OCI-M2 (cell line): ENCODE data around the gene ZNF451.
"Not testable (repeated sequence)": the region's sequence is repeated elsewhere in the genome, so short reads cannot be mapped to it uniquely, and the experiment has no call there.

Source experiments
- DNase-seq: peaks from one replicate; lab custom pipeline; 2025; ENCODE audit not compliant: unreplicated experiment; lab: John Stamatoyannopoulos, UW

ZNF451 gene

DNA sequence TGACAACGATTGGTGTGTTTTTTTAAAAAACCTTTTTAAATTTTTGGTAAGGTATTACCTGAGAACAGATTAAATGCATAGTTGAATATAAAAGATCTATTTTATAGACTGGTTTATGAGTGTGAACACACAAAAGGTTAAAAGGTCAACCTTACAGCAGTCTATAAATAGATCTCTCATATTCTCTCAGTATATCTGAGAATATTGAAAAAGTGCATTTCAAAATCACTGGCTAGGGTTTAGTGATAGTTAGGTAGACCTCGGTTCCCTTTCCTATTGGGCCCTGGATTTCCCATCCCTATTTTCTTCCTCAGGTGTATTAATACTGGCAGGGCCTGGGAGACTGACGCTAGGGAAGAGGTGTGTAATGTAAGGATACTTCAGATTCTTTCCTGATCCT lies 723 bp upstream of the ZNF451 start:
- DNase-seq: no peak

DNA sequence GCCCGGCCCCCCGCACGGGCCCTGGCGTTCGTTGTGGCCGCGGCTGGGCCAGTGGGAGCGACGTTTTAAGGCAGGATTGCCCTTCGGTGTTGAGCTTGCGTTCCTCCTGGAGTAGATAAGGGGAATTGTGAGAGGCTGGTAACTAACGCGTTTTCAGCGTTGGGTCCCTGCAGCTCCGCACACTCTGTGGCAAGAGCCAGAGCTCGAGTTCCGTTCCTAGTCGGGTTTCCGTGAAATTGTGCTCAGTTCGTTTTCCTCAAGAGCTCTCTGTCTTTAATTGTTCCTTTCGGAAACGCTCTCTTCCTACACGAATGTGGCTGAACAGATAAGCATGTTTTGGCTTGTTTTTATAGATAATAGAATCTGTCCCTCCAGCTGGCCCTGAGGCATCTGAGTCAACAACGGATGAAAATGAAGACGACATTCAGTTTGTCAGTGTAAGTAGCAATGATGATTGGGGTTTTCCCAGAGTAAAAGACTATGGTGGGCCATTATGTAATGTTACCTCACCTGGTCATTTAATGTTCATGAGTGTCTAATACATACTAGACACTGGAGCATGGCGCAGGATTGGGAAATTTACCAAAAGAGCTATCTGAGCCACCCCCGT lies 575 bp downstream of the ZNF451 start:
- not testable (repeated sequence) for DNase-seq

DNA sequence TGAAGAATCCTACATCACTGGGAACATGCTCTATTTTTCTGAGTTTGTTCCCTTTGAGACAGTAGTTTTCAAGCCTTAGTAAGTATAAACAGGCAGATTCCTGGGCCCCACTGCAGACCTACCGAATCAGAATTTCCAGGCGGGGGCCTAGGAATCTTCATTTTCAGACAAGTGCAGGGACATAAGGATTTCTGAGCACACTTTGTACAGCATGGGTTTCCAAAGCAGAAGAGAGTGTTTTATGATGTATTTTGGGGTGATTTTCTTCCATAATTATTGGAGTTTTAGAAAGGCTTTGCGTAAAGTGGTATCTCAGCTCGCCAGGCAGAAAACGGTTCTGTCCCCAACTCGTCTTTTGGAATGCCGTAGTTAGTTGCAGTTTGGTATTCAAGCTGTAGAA lies 1.4 kb downstream of the ZNF451 start:
- not testable (repeated sequence) for DNase-seq

DNA sequence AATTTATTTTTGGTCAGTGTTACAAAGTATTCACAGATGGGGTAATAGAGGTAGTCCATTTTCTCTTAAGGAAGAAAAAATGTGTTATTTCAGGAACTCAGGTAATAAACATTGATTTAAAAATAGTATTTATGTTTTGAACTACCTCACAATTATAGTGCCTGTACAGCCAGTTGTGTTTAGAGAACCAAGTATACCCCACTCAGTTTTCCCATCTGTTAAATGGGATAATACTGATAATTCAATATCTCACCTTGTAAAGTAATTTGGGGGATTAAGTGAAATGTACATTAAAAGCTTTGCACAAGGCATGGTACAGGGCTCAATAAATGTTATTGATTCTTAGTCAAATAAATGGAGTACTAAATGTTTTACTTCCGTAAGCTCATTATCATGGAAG lies 4.7 kb downstream of the ZNF451 start:
- DNase-seq: no peak

DNA sequence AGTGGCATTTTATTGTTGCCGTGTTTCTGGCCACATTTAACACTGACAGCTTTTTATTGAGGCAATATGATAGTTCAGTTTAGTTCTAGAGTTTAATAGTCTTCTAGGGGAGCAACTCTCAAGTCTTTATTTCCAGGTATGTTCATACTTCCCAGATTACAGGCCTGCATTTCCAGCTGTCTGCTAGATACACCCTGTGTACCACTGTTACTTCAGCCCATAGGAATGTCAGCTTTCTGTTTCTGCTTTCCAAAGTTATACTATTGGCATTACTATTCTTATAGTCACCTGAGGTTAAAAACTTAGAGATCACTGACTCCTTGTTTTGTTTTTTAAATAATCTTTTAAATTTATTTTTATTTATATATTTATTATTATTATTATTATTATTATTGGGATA lies 7.6 kb downstream of the ZNF451 start:
- DNase-seq: no peak

DNA sequence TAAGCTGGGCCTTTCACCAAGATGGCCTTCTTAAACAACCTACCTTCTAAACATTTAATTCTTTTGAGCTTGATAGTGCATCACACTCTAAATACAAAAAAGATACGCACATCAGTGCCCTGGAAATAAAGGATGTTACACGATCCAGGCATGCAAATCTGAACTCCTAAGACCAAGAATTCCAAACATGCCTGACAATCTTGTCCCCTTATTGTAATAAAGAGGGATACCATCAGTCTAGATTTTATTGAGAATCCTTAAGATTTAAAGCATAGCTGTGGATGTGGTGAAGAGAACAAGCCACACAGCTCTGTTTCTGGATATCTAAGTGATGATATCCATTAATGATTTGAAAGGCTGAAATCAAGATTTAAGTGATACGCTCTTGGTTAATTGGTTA lies 13.0 kb downstream of the ZNF451 start:
- DNase-seq: no peak

DNA sequence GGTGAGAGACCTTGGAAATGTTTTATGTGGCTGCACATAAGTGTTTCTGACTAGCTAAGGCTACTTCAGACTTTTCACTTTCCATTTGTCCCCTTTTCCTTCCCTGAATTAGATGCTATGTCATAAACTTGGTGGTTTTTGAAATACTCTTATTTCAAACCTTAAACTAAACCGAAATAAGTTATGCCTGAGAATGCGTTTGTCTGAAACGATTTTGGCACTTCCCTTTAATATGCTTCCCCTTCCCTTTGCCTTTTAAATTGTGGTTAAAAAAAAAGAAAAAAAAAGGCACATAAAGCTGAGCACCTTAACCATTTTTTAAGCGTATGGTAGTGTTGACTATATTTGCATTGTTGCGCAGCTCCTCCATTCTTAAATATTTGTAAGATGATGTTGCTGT lies 14.3 kb downstream of the ZNF451 start:
- no peak for DNase-seq

DNA sequence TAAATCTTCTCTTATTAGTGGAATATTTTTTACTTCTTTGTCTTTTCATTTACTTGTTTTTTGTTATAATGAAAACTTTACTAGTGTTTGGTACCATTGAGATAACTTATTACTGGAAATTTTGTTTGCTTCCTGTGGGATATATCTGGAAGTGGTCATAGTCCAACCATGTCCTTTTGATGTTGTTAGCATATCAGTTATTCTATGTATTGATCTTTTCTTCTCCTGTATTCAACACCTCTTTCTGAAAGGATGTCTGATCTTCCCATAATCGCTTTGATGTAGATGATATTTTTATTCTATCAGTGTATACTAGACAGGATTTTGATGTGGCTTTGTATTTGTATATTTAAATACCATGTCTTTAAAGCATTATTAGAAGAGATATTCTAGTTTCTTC lies 17.0 kb downstream of the ZNF451 start:
- DNase-seq: no peak

DNA sequence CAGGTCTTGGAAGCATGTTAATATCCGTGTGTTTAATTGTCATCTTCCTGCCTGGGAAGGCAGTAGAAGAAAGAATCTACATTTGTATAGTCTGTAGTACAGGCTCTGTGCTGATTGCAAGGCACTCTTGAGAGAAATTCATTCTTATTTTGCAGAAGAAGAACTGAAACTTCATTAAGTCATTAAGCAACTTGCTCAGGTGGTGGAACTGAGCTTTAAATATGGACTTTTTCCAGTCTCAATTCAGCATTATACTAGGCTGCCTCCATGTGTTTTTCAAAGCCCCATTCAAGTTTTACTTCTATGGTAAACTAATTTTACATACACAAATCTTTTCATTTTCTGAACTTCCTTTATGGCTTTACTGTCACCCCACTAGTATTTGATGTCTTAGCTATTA lies 18.7 kb downstream of the ZNF451 start:
- DNase-seq: no peak

DNA sequence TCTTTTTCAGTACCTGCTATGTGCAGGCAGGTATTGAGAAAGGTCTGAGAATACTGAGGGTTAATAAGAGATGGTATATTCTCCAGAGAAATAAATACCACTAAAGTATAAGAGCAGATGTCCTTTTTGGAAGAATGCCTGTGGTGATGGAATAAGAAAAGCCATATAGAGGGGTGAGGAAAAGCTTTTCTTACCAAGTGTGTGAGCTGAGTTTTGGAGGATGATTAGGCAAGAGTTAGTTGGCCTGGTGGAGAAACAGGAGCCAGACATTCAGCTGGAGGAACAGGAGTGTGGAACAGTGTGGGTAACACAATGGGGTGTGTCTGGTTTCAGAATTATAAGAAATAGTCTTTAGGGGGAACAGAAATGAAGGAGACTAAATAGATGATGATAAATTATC lies 19.9 kb downstream of the ZNF451 start:
- no peak for DNase-seq

DNA sequence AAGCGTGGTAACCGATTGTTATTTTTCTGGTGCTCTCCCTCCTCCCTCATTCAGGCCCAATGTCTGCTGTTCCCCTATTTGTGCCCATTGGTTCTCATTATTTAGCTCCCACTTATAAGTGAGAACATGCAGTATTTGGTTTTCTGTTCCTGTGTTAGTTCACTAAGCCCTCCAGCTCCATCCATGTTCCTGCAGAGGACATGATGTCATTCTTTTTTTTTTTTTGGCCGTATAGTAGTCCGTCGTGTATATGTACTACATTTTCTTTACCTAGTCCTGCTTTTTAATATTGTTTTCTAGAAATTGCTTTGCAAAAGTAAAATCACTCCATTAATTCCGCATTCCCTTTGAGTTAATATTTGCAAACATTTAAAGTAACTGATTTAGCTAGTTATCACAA lies 23.1 kb downstream of the ZNF451 start:
- DNase-seq: no peak

DNA sequence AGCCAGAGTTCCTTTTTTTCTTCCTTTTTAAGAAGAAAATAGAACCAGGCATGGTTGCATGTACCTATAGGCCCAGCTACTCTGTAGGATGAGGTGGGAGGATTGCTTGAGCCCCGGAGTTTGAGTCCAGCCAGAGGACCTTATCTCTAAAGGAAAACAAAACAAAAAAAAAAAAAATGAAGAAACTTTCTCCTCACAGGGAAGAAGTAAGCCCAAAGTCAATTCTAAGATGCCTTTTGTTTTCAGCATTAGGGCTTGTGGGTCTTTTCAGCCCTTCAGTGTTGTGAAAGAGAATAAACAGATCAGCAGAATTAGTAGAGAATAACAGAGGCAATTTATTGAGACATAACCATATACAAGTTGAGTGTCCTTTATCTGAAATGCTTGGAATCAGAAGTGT lies 26.8 kb downstream of the ZNF451 start:
- DNase-seq: no peak

DNA sequence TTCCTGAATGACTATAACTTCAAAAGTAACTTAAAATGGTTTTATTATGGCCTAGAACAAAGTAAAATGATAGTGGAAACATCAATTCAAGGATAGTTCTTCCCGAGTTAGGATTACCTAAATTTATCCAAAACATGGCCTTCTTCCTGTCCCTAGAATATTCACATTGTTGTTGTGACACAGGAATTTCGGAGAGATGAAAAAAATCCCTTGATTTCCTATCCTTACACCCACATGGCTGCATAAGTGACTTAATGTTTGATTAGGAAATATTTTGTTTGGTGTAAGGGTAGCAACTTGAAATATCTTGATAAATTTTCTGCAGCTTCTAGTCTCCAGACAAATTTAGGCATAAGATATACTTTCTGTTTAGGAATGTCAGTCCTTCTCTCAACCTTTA lies 27.8 kb downstream of the ZNF451 start:
- no peak for DNase-seq

DNA sequence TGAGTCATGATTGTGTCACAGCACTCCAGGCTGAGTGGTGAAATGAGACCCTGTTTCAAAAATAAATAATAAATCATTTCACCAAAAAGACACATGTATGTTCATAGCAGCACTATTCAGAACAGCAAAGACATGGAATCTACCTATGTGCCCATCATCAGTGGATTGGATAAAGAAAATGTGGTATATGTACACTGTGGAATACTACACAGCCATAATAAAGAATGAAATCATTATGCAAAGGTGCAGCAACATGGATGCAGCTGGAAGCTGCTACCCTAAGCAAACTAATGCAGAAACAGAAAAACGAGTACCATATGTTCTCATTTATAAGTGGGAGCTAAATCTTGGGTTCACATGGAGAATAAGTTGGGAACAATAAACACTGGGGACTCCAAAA lies 33.1 kb downstream of the ZNF451 start:
- DNase-seq: no peak

DNA sequence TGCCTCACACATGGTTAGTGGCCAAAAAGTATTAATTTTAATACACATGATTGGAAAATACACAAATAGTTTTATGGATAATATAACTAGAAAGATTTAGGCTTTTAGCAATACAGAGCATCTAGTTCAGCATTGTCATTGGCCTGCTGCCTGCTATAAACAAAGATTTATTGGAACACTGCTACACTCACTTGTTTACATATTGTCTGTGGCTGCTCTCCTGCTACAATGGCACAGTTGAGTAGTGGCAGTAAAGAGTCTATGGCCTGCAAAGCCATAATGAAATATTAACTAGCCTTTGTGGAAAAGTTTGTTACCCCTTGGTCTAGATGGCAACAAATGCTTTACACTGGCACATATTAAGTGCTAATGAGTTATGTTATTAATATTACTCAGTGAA lies 37.8 kb downstream of the ZNF451 start:
- no peak for DNase-seq

DNA sequence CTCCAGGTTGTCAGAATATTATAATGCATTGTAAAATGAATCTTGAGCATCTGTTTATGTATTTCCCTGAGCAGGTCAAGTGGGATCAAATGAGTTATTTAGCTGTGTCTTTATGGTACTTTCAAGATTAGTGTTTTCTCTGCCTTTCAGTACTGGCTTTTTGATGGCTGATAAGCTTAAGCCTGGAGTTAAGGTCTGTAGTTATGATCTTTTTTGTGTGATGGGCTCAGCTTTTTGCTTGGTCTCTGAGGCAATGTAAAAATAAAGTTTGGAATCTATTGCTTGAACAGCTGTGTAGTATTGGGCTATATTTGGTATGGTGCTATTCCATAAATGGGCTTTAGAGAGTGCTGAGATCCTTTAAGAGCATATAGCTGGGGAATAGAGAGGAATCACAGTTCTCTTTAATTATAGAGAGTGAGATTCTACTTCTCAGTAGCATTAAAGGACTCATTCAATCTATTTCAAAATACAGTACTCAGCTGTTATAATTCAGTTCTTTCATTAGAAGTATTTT lies 40.7 kb downstream of the ZNF451 start:
- no peak for DNase-seq

DNA sequence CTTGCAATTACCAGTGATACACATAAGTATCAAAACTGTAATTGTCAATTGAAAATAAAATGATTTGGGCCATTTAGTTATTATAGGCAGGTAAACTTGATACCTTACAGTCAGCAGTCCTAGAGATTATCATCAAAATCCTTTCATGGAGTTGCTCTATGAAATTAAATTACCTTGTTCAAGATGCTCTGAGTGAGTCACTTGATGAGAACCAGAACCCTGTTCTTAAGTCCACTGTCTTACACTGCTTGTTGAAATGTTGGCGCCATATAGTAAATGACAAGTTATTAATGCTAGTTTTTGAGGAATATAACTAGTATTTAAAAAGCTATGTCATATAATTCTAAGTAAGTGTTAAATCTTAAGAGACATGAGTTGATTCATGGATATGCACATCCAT lies 45.0 kb downstream of the ZNF451 start:
- no peak for DNase-seq

DNA sequence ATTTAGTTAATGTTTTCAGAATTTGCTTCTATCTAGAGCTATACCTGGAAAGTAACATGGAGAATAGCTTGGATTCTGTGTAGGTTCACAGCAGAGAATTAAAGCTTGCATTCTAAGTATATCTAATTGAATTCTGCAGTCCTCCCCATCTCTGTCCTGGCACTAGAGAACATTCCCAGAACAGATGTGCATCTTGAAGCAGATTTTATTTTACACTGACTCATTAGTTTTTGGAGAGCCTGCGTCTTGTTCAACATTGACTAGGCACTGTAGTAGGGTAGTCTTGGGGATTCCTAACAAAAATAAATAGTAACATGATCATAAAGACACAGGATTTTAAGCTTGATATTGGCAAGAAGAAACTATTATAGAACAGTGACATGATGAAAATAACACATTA lies 45.9 kb downstream of the ZNF451 start:
- DNase-seq: no peak

DNA sequence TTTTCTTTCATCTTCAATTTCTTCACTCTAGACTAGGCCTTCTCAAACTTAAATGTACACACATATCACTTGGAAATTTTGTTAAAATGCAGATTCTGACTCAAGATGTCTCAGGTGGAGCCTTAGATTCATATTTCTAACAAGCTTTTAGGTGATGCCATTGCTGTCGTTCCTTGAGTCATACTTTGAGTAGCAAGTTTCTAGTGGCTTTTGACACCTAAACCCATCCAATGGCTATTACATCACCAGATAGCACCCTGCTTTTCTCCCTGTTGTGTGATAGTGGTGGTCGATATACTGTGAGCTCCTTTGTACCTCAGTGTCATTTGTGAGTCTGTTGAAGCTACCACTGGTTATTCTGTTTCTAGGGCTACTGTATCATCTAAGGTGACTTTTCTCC lies 47.4 kb downstream of the ZNF451 start:
- DNase-seq: no peak

DNA sequence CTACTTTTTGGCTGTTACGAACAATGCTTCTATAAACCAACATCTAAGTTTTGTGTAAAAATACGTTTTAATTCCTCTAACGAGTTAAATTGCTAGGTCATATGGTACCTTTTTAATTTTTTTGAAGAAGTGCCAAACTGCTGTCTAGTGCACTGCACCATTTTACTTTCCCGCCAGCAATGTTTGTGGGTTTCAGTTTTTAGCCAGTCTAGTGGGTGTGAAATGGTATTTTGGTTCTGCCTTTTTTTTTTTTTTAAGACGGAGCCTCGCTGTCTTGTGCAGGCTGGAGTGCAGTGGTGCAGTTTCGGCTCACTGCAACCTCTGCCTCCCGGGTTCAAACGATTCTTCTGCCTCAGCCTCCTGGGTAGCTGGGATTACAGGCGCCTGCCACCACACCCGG lies 48.0 kb downstream of the ZNF451 start:
- DNase-seq: no peak

DNA sequence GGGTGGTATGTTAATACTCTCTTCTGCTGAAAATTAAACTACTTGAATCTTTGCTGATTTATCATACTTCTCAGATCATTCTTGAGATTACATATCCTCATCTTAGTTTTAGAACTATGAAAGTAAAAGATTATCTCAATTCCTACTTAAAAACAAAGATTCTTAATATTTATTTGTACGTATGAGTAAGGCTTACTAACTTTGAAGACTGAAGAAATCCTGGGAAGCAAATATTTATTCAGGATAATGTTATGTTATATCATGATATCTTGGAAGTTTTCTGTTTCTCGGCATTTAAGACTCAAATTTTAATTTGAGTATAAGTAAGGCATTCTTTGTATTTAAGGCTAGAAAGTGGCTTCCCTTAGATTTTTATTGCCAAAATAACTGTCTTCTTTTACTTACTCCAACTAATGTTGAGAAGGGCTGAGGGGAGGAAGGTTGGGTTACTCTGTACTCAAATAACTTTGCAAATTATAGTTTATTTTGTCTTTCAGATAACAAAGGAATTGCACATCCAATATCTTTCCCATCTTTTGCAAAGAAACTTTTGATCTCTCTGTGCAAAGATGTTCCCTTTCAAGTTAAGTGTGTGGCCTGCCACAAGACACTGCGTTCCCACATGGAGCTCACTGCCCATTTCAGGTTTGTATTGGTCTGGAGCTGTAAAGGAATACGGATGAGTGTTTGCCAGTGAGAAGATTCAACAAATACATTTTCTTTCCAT lies 51.6 kb downstream of the ZNF451 start:
- DNase-seq: no peak

DNA sequence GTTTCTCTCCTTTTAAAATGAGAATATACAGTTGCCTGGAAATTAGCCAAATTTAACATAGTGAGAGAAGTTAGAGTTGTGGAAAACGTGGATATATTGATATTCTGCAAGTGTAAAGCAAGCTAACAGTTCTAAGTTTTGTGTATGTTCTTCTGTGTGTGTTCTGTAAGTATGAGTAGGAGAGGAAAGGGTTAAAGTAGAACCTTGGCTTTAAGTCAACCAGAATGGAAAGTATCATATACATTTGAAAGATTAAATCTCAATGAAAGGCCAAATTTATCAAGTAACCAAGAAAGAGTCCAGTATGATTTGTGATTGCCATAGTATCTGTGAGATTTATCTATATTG lies 52.2 kb downstream of the ZNF451 start:
- no peak for DNase-seq

DNA sequence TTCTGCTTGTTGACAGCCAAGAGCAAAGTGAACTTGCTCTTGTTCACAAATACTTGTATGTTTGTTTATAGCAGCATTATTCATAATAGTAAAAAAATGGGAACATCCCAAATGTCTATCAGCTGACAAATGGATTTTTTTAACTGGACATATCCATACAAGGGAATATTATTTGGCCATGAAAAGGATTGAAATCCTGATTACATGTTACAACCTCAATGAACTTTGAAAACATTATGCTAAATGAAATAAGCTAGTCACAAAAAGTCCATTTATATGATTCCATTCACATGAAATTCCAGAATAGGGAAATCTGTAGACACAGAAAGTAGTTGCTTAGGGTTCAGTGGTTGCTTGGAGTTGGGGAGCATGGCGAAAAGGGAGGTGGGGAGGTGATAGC lies 53.7 kb downstream of the ZNF451 start:
- no peak for DNase-seq
